Muscle layer of duodenum (tissue), 2 donors: ENCODE measurements around the gene PODXL2.

Experiments used
- H3K27ac ChIP-seq: one replicate; pipeline ENCODE4 v1.7.0; 2013; ENCODE audit warnings: mild to moderate bottlenecking, low read length
- H3K27me3 ChIP-seq: one replicate; pipeline ENCODE4 v1.7.0; 2013; ENCODE audit warnings: low read depth, mild to moderate bottlenecking, control low read depth, low read length
- H3K36me3 ChIP-seq, 2 donors: one replicate each; pipeline ENCODE4 v1.7.0; 2013; ENCODE audit warnings: low read length in 2 of 2, control low read depth in 1 of 2, mild to moderate bottlenecking in 1 of 2; ENCODE audit not compliant: insufficient read depth in 2 of 2, control insufficient read depth in 1 of 2
- H3K4me1 ChIP-seq, 2 donors: one replicate each; pipeline ENCODE4 v1.7.0; 2013; ENCODE audit warnings: low read length in 2 of 2, mild to moderate bottlenecking in 2 of 2, control low read depth in 1 of 2, moderate library complexity in 1 of 2; ENCODE audit not compliant: insufficient read depth in 2 of 2, control insufficient read depth in 1 of 2
- H3K4me3 ChIP-seq, 2 donors: one replicate each; pipeline ENCODE4 v1.7.0; 2013; ENCODE audit warnings: low read length in 2 of 2, low read depth in 1 of 2, mild to moderate bottlenecking in 1 of 2
- H3K9me3 ChIP-seq, 2 donors: one replicate each; pipeline ENCODE4 v1.7.0; 2013; ENCODE audit warnings: low read length in 2 of 2, control low read depth in 1 of 2, mild to moderate bottlenecking in 1 of 2; ENCODE audit not compliant: control insufficient read depth in 1 of 2
- donor health status: healthy.

PODXL2 gene

GRCh38 chr3:127634653-127635052 lies 5.7 kb downstream of the PODXL2 start:
- H3K4me1 ChIP-seq, result peaks cover 0 to 8% of the 10 kb centered on the region in 2 donors
- no peak overlapping the region for H3K4me3 ChIP-seq
- H3K27me3 ChIP-seq, result peaks cover 12% of the 10 kb centered on the region
- no peak overlapping the region for H3K27ac ChIP-seq
- no peaks in the 10 kb centered on the region for H3K36me3 ChIP-seq
- H3K9me3 ChIP-seq, result no peaks in the 10 kb centered on the region

GRCh38 chr3:127637546-127637945 lies 8.6 kb downstream of the PODXL2 start:
- Histone ChIP-seq H3K4me1 (no peaks in the 10 kb centered on the region), H3K36me3 (no peaks in the 10 kb centered on the region), H3K9me3 (no peaks in the 10 kb centered on the region), H3K27me3 (no peaks in the 10 kb centered on the region), H3K27ac (no peak overlapping the region), H3K4me3 (no peak overlapping the region)

GRCh38 chr3:127637971-127638370 lies 9.0 kb downstream of the PODXL2 start:
- H3K9me3 ChIP-seq, result no peaks in the 10 kb centered on the region

GRCh38 chr3:127639173-127640041 lies 10.4 kb downstream of the PODXL2 start:
- Histone ChIP-seq H3K27me3 (no peaks in the 10 kb centered on the region), H3K9me3 (no peaks in the 10 kb centered on the region), H3K27ac (no peak overlapping the region), H3K36me3 (no peaks in the 10 kb centered on the region), H3K4me1 (no peaks in the 10 kb centered on the region), H3K4me3 (no peak overlapping the region)

More at GRCh38 chr3:127637971-127638370, 9.0 kb downstream of the PODXL2 start:
- H3K4me1 ChIP-seq, result no peaks in the 10 kb centered on the region
- no peak overlapping the region for H3K27ac ChIP-seq
- no peak overlapping the region for H3K4me3 ChIP-seq
- no peaks in the 10 kb centered on the region for H3K27me3 ChIP-seq
- H3K36me3 ChIP-seq, result no peaks in the 10 kb centered on the region

GRCh38 chr3:127640042-127640355 lies 11.0 kb downstream of the PODXL2 start:
- no peaks in the 10 kb centered on the region for H3K27me3 ChIP-seq

GRCh38 chr3:127644641-127645370 lies 15.8 kb downstream of the PODXL2 start:
- H3K27ac ChIP-seq, result no peak overlapping the region
- H3K36me3 ChIP-seq, result no peaks in the 10 kb centered on the region
- H3K27me3 ChIP-seq, result no peaks in the 10 kb centered on the region
- H3K9me3 ChIP-seq, result no peaks in the 10 kb centered on the region
- H3K4me3 ChIP-seq, result no peak overlapping the region
- H3K4me1 ChIP-seq, result no peaks in the 10 kb centered on the region

More at GRCh38 chr3:127640042-127640355, 11.0 kb downstream of the PODXL2 start:
- H3K4me1 ChIP-seq, result no peaks in the 10 kb centered on the region
- no peak overlapping the region for H3K27ac ChIP-seq
- H3K9me3 ChIP-seq, result no peaks in the 10 kb centered on the region
- no peaks in the 10 kb centered on the region for H3K36me3 ChIP-seq
- H3K4me3 ChIP-seq, result no peak overlapping the region

- Histone ChIP-seq H3K27ac (no peak overlapping the region), H3K4me1 (no peaks in the 10 kb centered on the region), H3K27me3 (no peaks in the 10 kb centered on the region), H3K9me3 (no peaks in the 10 kb centered on the region), H3K36me3 (no peaks in the 10 kb centered on the region), H3K4me3 (no peak overlapping the region)
Measured at GRCh38 chr3:127645371-127646015, 16.5 kb downstream of the PODXL2 start.

- H3K27me3 ChIP-seq, result no peaks in the 10 kb centered on the region
- no peak overlapping the region for H3K4me3 ChIP-seq
- no peaks in the 10 kb centered on the region for H3K36me3 ChIP-seq
- no peaks in the 10 kb centered on the region for H3K4me1 ChIP-seq
- H3K27ac ChIP-seq, result no peak overlapping the region
- H3K9me3 ChIP-seq, result no peaks in the 10 kb centered on the region
Measured at GRCh38 chr3:127646501-127647046, 17.6 kb downstream of the PODXL2 start.

GRCh38 chr3:127647166-127647844 lies 18.3 kb downstream of the PODXL2 start:
- H3K27me3 ChIP-seq, result no peaks in the 10 kb centered on the region
- no peaks in the 10 kb centered on the region for H3K36me3 ChIP-seq
- H3K9me3 ChIP-seq, result no peaks in the 10 kb centered on the region
- H3K27ac ChIP-seq, result no peak overlapping the region
- no peak overlapping the region for H3K4me3 ChIP-seq
- H3K4me1 ChIP-seq, result no peaks in the 10 kb centered on the region

GRCh38 chr3:127647845-127648204 lies 18.8 kb downstream of the PODXL2 start:
- H3K4me3 ChIP-seq, result no peak overlapping the region
- no peak overlapping the region for H3K27ac ChIP-seq

GRCh38 chr3:127650236-127650635 lies 21.3 kb downstream of the PODXL2 start:
- Histone ChIP-seq H3K9me3 (no peaks in the 10 kb centered on the region), H3K4me1 (no peaks in the 10 kb centered on the region), H3K36me3 (no peaks in the 10 kb centered on the region), H3K27ac (no peak overlapping the region), H3K27me3 (no peaks in the 10 kb centered on the region), H3K4me3 (no peak overlapping the region)

More at GRCh38 chr3:127647845-127648204, 18.8 kb downstream of the PODXL2 start:
- Histone ChIP-seq H3K36me3 (no peaks in the 10 kb centered on the region), H3K9me3 (no peaks in the 10 kb centered on the region), H3K4me1 (no peaks in the 10 kb centered on the region), H3K27me3 (no peaks in the 10 kb centered on the region)
